ENCODE data around the gene PRUNE2. TPM values are rescaled to one million over a fixed set of nuclear protein-coding genes. Genes with fewer than 3 reads are reported as not detected.

PRUNE2 gene
- total RNA-seq, 4 donors from 2014 or later = 586 to 728 (median 654) TPM

GRCh38 chr9:76887951-76888350 lies 18.0 kb downstream of the PRUNE2 start:
- 89% methylated on average over 7 of the region's 7 CpGs for WGBS
- no peak for DNase-seq (ENCODE audit: extremely low spot score)
- Histone ChIP-seq H3K27ac (replicated peaks in 1 of 4) (peak overlapping the region; percentile 73 to 91 (median 88)), H3K9me3 (no peaks in the 10 kb centered on the region), H3K4me1 (peaks cover 0 to 98% (median 75%) of the 10 kb centered on the region in 4 donors), H3K4me3 (no peak overlapping the region), H3K27me3 (no peaks in the 10 kb centered on the region), H3K36me3 (peaks cover 0 to 7% (median 0%) of the 10 kb centered on the region in 4 donors)
- intact Hi-C loops (cut with DNase I) = no loop called here
- TF ChIP-seq POLR2AphosphoS5 (IDR thresholded peaks at IDR 0.05) (no peak), CTCF (IDR thresholded peaks at IDR 0.05) (no peak), EP300 (IDR thresholded peaks at IDR 0.05) (no peak)

DNA sequence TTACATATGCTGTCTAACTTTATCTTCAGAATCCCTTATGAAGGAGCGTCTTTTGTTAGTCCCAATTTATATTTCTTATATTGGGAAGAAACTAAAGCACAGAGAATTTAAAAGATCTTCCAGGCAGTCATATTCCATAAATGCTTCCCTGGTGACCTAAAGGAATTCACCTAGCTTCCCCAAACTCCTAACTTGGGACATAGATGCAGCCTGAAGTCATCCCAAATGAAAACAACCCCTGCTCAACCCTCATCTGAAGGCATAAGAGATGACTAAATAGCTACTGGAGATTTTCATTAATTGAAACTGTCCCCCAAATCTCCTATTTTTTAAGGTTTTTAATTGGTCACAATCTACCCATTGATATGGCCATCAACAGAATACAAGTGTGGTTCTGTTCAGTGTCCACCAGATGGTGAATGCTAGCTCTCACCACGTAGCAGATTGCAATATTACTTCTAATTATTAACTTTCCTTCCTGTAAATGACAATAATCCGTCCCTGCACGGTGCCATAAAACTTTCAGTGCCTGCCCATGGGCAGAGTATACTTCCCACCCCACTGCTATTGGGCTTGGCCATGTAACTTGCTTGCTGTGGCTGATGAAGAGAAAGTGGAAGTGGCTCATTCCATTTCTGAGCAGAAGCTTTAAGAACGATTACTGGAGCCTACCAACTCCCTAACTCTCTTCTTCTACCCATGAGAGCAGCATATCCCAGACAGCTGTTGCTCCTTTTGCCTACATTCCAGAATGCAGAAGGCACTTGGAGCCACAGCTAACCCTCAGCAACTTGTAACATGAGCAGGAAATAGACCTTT lies 18.7 kb downstream of the PRUNE2 start:
- Histone ChIP-seq H3K4me1 (peaks cover 0 to 91% (median 71%) of the 10 kb centered on the region in 4 donors), H3K27me3 (no peaks in the 10 kb centered on the region), H3K4me3 (peak overlapping the region in 1 of 4 donors; percentile 1), H3K36me3 (peaks cover 0 to 10% (median 0%) of the 10 kb centered on the region in 4 donors), H3K27ac (replicated peaks in 1 of 4) (peak overlapping the region; percentile 73 to 91 (median 88)), H3K9me3 (no peaks in the 10 kb centered on the region)
- 65% methylated on average over 5 of the region's 5 CpGs for WGBS
- DNase-seq (ENCODE audit: extremely low spot score) = no peak
- intact Hi-C loops (cut with DNase I) = no loop called here
- TF ChIP-seq POLR2A (IDR thresholded peaks at IDR 0.05; ENCODE audit: low read depth) (no peak), CTCF (IDR thresholded peaks at IDR 0.05) (peak in 1 of 3 experiments; percentile 10), EP300 (IDR thresholded peaks at IDR 0.05) (no peak), POLR2AphosphoS5 (IDR thresholded peaks at IDR 0.05) (peak in 1 of 2 donors; percentile 20)

DNA sequence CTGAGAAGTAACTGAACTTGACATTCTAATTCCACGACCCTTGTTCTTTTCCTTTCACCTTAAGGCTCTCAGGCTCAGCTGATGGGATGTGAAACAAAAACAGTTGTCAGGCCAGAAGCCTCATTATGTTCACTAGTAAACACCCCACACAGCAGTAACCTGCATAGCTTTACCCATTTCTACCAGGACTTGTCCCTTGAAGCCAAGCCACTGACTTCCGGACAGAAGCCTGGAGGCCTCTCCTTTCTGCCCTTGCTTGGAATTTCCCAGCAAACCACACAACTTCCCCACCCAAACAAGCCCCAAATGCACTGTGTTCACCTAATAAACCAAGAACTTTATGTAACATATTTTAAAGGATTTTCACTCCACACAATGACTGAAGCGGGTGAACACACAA lies 19.6 kb downstream of the PRUNE2 start:
- TF ChIP-seq EP300 (IDR thresholded peaks at IDR 0.05) (no peak), POLR2AphosphoS5 (IDR thresholded peaks at IDR 0.05) (peak in 1 of 2 donors; percentile 7)
- WGBS = 82% methylated on average over 3 of the region's 3 CpGs
- H3K9me3 ChIP-seq = no peaks in the 10 kb centered on the region
- peaks cover 0 to 10% (median 0%) of the 10 kb centered on the region in 4 donors for H3K36me3 ChIP-seq
- intact Hi-C loops (cut with DNase I) = no loop called here
- H3K4me1 ChIP-seq = peaks cover 0 to 82% (median 64%) of the 10 kb centered on the region in 4 donors
- H3K27me3 ChIP-seq = no peaks in the 10 kb centered on the region
- no peak for DNase-seq (ENCODE audit: extremely low spot score)
- H3K4me3 ChIP-seq = no peak overlapping the region
- peak overlapping the region; percentile 73 to 91 (median 88) for H3K27ac ChIP-seq (replicated peaks in 1 of 4)

DNA sequence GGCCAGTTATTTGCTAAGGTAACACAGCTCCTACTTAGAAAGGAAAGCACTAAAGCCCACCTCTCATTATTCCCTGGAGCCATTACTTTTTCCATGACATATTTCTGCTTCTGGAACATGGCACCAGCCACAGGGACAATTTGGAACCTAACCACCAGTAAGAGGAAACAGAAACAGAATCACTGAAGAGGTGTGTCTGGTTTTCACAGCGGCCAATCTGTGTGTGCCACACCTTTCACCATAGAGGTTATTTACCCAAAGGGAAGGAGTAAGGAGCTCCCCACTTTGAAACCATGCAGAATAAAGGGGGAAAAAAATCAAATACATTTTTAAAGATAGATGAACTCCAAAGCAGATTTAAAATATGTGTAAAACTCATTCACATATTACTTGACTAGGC lies 21.1 kb downstream of the PRUNE2 start:
- H3K9me3 ChIP-seq = no peaks in the 10 kb centered on the region
- intact Hi-C loops (cut with DNase I) = no loop called here
- no peak overlapping the region for H3K4me3 ChIP-seq
- peak overlapping the region; percentile 51 to 91 (median 88) for H3K27ac ChIP-seq (replicated peaks in 1 of 4)
- DNase-seq (ENCODE audit: extremely low spot score) = no peak
- H3K27me3 ChIP-seq = no peaks in the 10 kb centered on the region
- TF ChIP-seq EP300 (IDR thresholded peaks at IDR 0.05) (no peak), POLR2AphosphoS5 (IDR thresholded peaks at IDR 0.05) (no peak), CTCF (IDR thresholded peaks at IDR 0.05) (no peak), POLR2A (IDR thresholded peaks at IDR 0.05; ENCODE audit: low read depth) (no peak)
- peaks cover 0 to 73% (median 56%) of the 10 kb centered on the region in 4 donors for H3K4me1 ChIP-seq
- WGBS = 93% methylated on average over 1 of the region's 1 CpG
- H3K36me3 ChIP-seq = peaks cover 0 to 10% (median 0%) of the 10 kb centered on the region in 4 donors

DNA sequence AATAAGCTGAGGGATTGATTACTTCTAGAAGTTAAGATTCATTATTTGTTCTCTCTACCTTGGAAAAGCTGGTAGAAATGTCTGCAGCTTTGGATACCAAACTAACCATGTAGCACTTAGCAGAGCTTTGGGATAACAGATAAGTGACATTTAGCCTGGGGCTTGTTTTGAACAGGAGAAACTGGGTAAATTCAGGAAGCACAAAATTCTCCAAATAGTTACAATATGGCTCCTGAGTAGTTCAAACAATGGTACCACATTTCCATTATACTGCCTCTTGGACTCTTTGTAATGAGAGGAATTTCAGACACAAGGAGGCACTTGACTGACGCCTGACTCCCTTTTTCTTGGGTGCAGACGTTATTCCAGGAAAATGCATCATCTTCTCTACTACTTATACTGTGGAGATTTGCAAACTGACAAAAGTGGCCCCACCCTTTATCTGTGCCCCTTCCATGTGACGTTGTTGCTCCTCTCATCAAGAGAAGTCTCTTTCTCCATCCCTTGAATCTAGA lies 22.5 kb downstream of the PRUNE2 start:
- Histone ChIP-seq H3K4me1 (peaks cover 0 to 73% (median 48%) of the 10 kb centered on the region in 4 donors), H3K27me3 (no peaks in the 10 kb centered on the region), H3K9me3 (no peaks in the 10 kb centered on the region), H3K36me3 (peaks cover 0 to 3% (median 0%) of the 10 kb centered on the region in 4 donors), H3K27ac (replicated peaks in 1 of 4) (peak overlapping the region; percentile 51 to 91 (median 88)), H3K4me3 (no peak overlapping the region)
- DNase-seq (ENCODE audit: extremely low spot score) = no peak
- TF ChIP-seq POLR2AphosphoS5 (IDR thresholded peaks at IDR 0.05) = no peak
- TF ChIP-seq CTCF (IDR thresholded peaks at IDR 0.05) = no peak
- TF ChIP-seq POLR2A (IDR thresholded peaks at IDR 0.05; ENCODE audit: low read depth) = no peak
- TF ChIP-seq EP300 (IDR thresholded peaks at IDR 0.05) = no peak
- intact Hi-C loops (cut with DNase I) = no loop called here
- WGBS = 88% methylated on average over 3 of the region's 3 CpGs
